Small intestine (tissue), 7 donors: ENCODE results near the gene EFCAB13. TPM values are rescaled to one million over a fixed set of nuclear protein-coding genes. Genes with fewer than 3 reads are reported as not detected.

Experiments used
- DNase-seq, 2 donors: peaks; one replicate each; pipeline versions ENCODE4 v3.0.0 to v3.0.0-alpha.2; 2013
- FAIRE-seq: peaks from 2 replicates; lab custom pipeline; 2012; peaks lifted over from hg19 to GRCh38; lab: Jason Lieb, UNC
- H3K27ac ChIP-seq, 3 donors: one replicate each; pipeline ENCODE4 v1.5.1; 2013; ENCODE audit warnings: low read length in 2 of 3, mild to moderate bottlenecking in 2 of 3, control low read depth in 1 of 3, inconsistent platforms in 1 of 3, low read depth in 1 of 3, moderate library complexity in 1 of 3
- H3K27me3 ChIP-seq, 3 donors: one replicate each; pipeline ENCODE4 v1.6.1; 2013; ENCODE audit warnings: low read length in 3 of 3, inconsistent platforms in 1 of 3; ENCODE audit not compliant: control insufficient read depth in 3 of 3, insufficient read depth in 3 of 3
- H3K36me3 ChIP-seq, 3 donors: one replicate each; pipeline ENCODE4 v1.6.1; 2013; ENCODE audit warnings: low read length in 3 of 3, inconsistent platforms in 1 of 3, low read depth in 1 of 3, mild to moderate bottlenecking in 1 of 3, moderate library complexity in 1 of 3; ENCODE audit not compliant: control insufficient read depth in 3 of 3, insufficient read depth in 2 of 3
- H3K4me1 ChIP-seq, 3 donors: one replicate each; pipeline ENCODE4 v1.6.1; 2013; ENCODE audit warnings: low read length in 2 of 3, inconsistent platforms in 1 of 3, low read depth in 1 of 3, mild to moderate bottlenecking in 1 of 3, moderate library complexity in 1 of 3; ENCODE audit not compliant: control insufficient read depth in 3 of 3, insufficient read depth in 2 of 3
- H3K4me3 ChIP-seq, 3 donors: one replicate each; pipeline ENCODE4 v1.5.1; 2013; ENCODE audit warnings: low read length in 3 of 3, control low read depth in 1 of 3, inconsistent platforms in 1 of 3, low read depth in 1 of 3, mild to moderate bottlenecking in 1 of 3, moderate library complexity in 1 of 3
- H3K9me3 ChIP-seq, 2 donors: one replicate each; pipeline ENCODE4 v1.6.1; 2013; ENCODE audit warnings: low read depth in 1 of 2, low read length in 1 of 2; ENCODE audit not compliant: control insufficient read depth in 2 of 2, insufficient read depth in 1 of 2
- WGBS, 3 donors: extraction: QIAGEN DNeasy Blood & Tissue Kit; methylation state at CpG; one replicate each; pipeline ENCODE4 v1.1.7; 2013; 5-methylcytosine and 5-hydroxymethylcytosine counted together
- polyA plus RNA-seq, 4 donors: library from polyadenylated mRNA; stranded (reverse) in 3 of 4; unstranded in 1 of 4; fragments of 200-250 nt in 3 of 4; fragments of 120-200 nt in 1 of 4; gene quantifications; one replicate each; pipeline versions ENCODE4 v1.2.1 to v1.2.3, GENCODE V29; 2013
- donor health status: healthy with polysubstance abuse.
- donor health status: control.
- donor health status: control.
- donor health status: Bipolar disorder and iron deficiency.
- donor health status: healthy.

Gene EFCAB13
- polyA plus RNA-seq, 4 donors: 0.54 to 9.0 (median 0.88) TPM

- H3K4me3 ChIP-seq: no peak overlapping the region
- DNase-seq (no peak), FAIRE-seq (no peak)
- 88 to 100% (median 100%) methylated on average over 1 of the region's 1 CpG for WGBS, 3 donors
- no peaks in the 10 kb centered on the region for H3K27me3 ChIP-seq
- H3K36me3 ChIP-seq: no peaks in the 10 kb centered on the region
- peaks cover 0 to 3% of the 10 kb centered on the region in 2 donors for H3K9me3 ChIP-seq
- no peak overlapping the region for H3K27ac ChIP-seq
- no peaks in the 10 kb centered on the region for H3K4me1 ChIP-seq
Observed at GRCh38 chr17:47325176-47325575, 1.4 kb downstream of the EFCAB13 start.

GRCh38 chr17:47330548-47330947 is 6.8 kb downstream of the EFCAB13 start:
- H3K9me3 ChIP-seq: no peaks in the 10 kb centered on the region
- no peak for DNase-seq
- no peaks in the 10 kb centered on the region for H3K27me3 ChIP-seq
- FAIRE-seq: no peak
- WGBS, 3 donors: 99 to 100% (median 100%) methylated on average over 2 of the region's 2 CpGs
- H3K4me1 ChIP-seq: no peaks in the 10 kb centered on the region
- no peak overlapping the region for H3K4me3 ChIP-seq
- no peak overlapping the region for H3K27ac ChIP-seq
- H3K36me3 ChIP-seq: peaks cover 0 to 4% (median 0%) of the 10 kb centered on the region in 3 donors

GRCh38 chr17:47332287-47332686 is 8.5 kb downstream of the EFCAB13 start:
- no peaks in the 10 kb centered on the region for H3K27me3 ChIP-seq
- no peaks in the 10 kb centered on the region for H3K9me3 ChIP-seq
- FAIRE-seq: no peak
- H3K36me3 ChIP-seq: peaks cover 0 to 5% (median 0%) of the 10 kb centered on the region in 3 donors
- H3K4me1 ChIP-seq: no peaks in the 10 kb centered on the region
- H3K27ac ChIP-seq: no peak overlapping the region
- no peak for DNase-seq
- H3K4me3 ChIP-seq: no peak overlapping the region

GRCh38 chr17:47335101-47335936 is 11.6 kb downstream of the EFCAB13 start:
- Histone ChIP-seq H3K36me3 (peaks cover 0 to 8% (median 0%) of the 10 kb centered on the region in 3 donors), H3K27me3 (no peaks in the 10 kb centered on the region), H3K4me3 (no peak overlapping the region), H3K4me1 (no peaks in the 10 kb centered on the region), H3K27ac (no peak overlapping the region), H3K9me3 (no peaks in the 10 kb centered on the region)
- DNase-seq (no peak), FAIRE-seq (no peak)
- 81 to 95% (median 94%) methylated on average over 4 of the region's 4 CpGs for WGBS, 3 donors

GRCh38 chr17:47338026-47338425 is 14.3 kb downstream of the EFCAB13 start:
- 92 to 98% (median 94%) methylated on average over 3 of the region's 3 CpGs for WGBS, 3 donors
- Histone ChIP-seq H3K4me1 (no peaks in the 10 kb centered on the region), H3K4me3 (no peak overlapping the region), H3K9me3 (no peaks in the 10 kb centered on the region), H3K36me3 (peaks cover 0 to 8% (median 0%) of the 10 kb centered on the region in 3 donors), H3K27me3 (no peaks in the 10 kb centered on the region), H3K27ac (no peak overlapping the region)
- DNase-seq (no peak), FAIRE-seq (no peak)

- FAIRE-seq: no peak
- H3K27ac ChIP-seq: no peak overlapping the region
- no peaks in the 10 kb centered on the region for H3K4me1 ChIP-seq
- H3K4me3 ChIP-seq: no peak overlapping the region
- DNase-seq: no peak
- peaks cover 0 to 7% (median 0%) of the 10 kb centered on the region in 3 donors for H3K36me3 ChIP-seq
- 76 to 82% (median 81%) methylated on average over 1 of the region's 1 CpG for WGBS, 3 donors
- no peaks in the 10 kb centered on the region for H3K27me3 ChIP-seq
- no peaks in the 10 kb centered on the region for H3K9me3 ChIP-seq
Observed at GRCh38 chr17:47352848-47353247, 29.1 kb downstream of the EFCAB13 start.

GRCh38 chr17:47358652-47359051 is 34.9 kb downstream of the EFCAB13 start:
- DNase-seq (no peak), FAIRE-seq (no peak)
- Histone ChIP-seq H3K27ac (no peak overlapping the region), H3K4me1 (no peaks in the 10 kb centered on the region), H3K27me3 (no peaks in the 10 kb centered on the region), H3K9me3 (peaks cover 0 to 10% of the 10 kb centered on the region in 2 donors), H3K36me3 (peaks cover 0 to 9% (median 0%) of the 10 kb centered on the region in 3 donors), H3K4me3 (no peak overlapping the region)
- 83 to 89% (median 84%) methylated on average over 1 of the region's 1 CpG for WGBS, 3 donors

GRCh38 chr17:47363171-47363570 is 39.4 kb downstream of the EFCAB13 start:
- FAIRE-seq (no peak), DNase-seq (no peak)
- Histone ChIP-seq H3K36me3 (peaks cover 0 to 2% (median 0%) of the 10 kb centered on the region in 3 donors), H3K4me1 (no peaks in the 10 kb centered on the region), H3K4me3 (no peak overlapping the region), H3K27ac (no peak overlapping the region), H3K9me3 (peaks cover 0 to 10% of the 10 kb centered on the region in 2 donors), H3K27me3 (no peaks in the 10 kb centered on the region)
- WGBS, 3 donors: 88 to 96% (median 95%) methylated on average over 2 of the region's 2 CpGs
